Hepatocyte (in vitro differentiated cells): Measurements from ENCODE around the gene IFI6. TPM values are rescaled to one million over a fixed set of nuclear protein-coding genes. Genes with fewer than 3 reads are reported as not detected.

Experiments used
- DNase-seq: peaks from one replicate; pipeline ENCODE4 v3.0.0-alpha.2; 2016; ENCODE audit warnings: low spot score
- H2AFZ ChIP-seq: fragments of 200-600 bp; sonication (generic); 2 replicates; pipeline ENCODE4 v1.6.0; 2016; ENCODE audit warnings: antibody characterized with exemption, mild to moderate bottlenecking
- H3K27ac ChIP-seq: fragments of 200-600 bp; sonication (generic); 2 replicates; pipeline ENCODE4 v1.5.1; 2016; ENCODE audit warnings: mild to moderate bottlenecking
- H3K27me3 ChIP-seq: fragments of 200-600 bp; sonication (generic); 2 replicates; pipeline ENCODE4 v1.6.1; 2016
- H3K36me3 ChIP-seq: fragments of 200-600 bp; sonication (generic); replicated peaks from 2 replicates; pipeline ENCODE4 v1.5.1; 2016; ENCODE audit warnings: low read depth; ENCODE audit not compliant: insufficient read depth
- H3K4me1 ChIP-seq: fragments of 200-600 bp; sonication (generic); 2 replicates; pipeline ENCODE4 v1.5.1; 2016; ENCODE audit warnings: mild to moderate bottlenecking, moderate library complexity; ENCODE audit not compliant: insufficient read depth
- H3K4me2 ChIP-seq: fragments of 200-600 bp; sonication (generic); 2 replicates; pipeline ENCODE4 v1.6.0; 2016
- H3K4me3 ChIP-seq: fragments of 200-600 bp; sonication (generic); 2 replicates; pipeline ENCODE4 v1.5.1; 2016; ENCODE audit warnings: mild to moderate bottlenecking
- H3K79me2 ChIP-seq: fragments of 200-600 bp; sonication (generic); 2 replicates; pipeline ENCODE4 v1.6.0; 2017; ENCODE audit warnings: mild to moderate bottlenecking
- H3K9me2 ChIP-seq: fragments of 200-600 bp; sonication (generic); replicated peaks from 2 replicates; pipeline ENCODE4 v1.6.0; 2017; ENCODE audit warnings: mild to moderate bottlenecking; ENCODE audit not compliant: insufficient read depth
- H3K9me3 ChIP-seq: fragments of 200-600 bp; sonication (generic); 2 replicates; pipeline ENCODE4 v1.5.1; 2016; ENCODE audit warnings: low read depth, mild to moderate bottlenecking
- H4K20me1 ChIP-seq: fragments of 200-600 bp; sonication (generic); 2 replicates; pipeline ENCODE4 v1.6.0; 2016; ENCODE audit warnings: mild to moderate bottlenecking; ENCODE audit not compliant: insufficient read depth, poor library complexity, severe bottlenecking
- EZH2 ChIP-seq: fragments of 200-600 bp; sonication (generic); IDR thresholded peaks from 2 replicates; pipeline ENCODE4 v1.6.1; 2016; ENCODE audit warnings: antibody characterized with exemption, mild to moderate bottlenecking, borderline replicate concordance
- EZH2phosphoT487 ChIP-seq: fragments of 200-600 bp; sonication (generic); IDR thresholded peaks from one replicate; pipeline ENCODE4 v1.6.1; 2018; ENCODE audit warnings: antibody characterized with exemption, mild to moderate bottlenecking, low read depth, moderate library complexity; ENCODE audit not compliant: unreplicated experiment, severe bottlenecking
- WGBS: methylation state at CpG from one replicate; pipeline ENCODE4 v1.1.6; 2016; ENCODE audit warnings: low lambda C conversion rate; ENCODE audit errors: missing lambda C conversion rate; 5-methylcytosine and 5-hydroxymethylcytosine counted together
- polyA plus RNA-seq: library from polyadenylated mRNA; unstranded; fragments of >200 nt; fragmentation: Nextera tagmentation; extraction: Ambion mirVana; gene quantifications from 2 replicates; pipeline ENCODE4 v1.2.1, GENCODE V29; 2016
- total RNA-seq: library from RNA; depleted of rRNA; stranded (reverse); fragments of >200 nt; gene quantifications from 2 replicates; pipeline ENCODE4 v1.2.3, GENCODE V29; 2014
- TF ChIP-seq, protein P1 (sequence below): fragments of 200-600 bp; sonication (generic); IDR thresholded peaks from 2 replicates; pipeline ENCODE4 v1.5.1; 2016; ENCODE audit warnings: antibody characterized with exemption, mild to moderate bottlenecking; ENCODE audit not compliant: poor library complexity

IFI6 gene
- total RNA-seq (94.3 and 114 TPM in 2 replicates), polyA plus RNA-seq (194 and 230 TPM in 2 replicates)

DNA sequence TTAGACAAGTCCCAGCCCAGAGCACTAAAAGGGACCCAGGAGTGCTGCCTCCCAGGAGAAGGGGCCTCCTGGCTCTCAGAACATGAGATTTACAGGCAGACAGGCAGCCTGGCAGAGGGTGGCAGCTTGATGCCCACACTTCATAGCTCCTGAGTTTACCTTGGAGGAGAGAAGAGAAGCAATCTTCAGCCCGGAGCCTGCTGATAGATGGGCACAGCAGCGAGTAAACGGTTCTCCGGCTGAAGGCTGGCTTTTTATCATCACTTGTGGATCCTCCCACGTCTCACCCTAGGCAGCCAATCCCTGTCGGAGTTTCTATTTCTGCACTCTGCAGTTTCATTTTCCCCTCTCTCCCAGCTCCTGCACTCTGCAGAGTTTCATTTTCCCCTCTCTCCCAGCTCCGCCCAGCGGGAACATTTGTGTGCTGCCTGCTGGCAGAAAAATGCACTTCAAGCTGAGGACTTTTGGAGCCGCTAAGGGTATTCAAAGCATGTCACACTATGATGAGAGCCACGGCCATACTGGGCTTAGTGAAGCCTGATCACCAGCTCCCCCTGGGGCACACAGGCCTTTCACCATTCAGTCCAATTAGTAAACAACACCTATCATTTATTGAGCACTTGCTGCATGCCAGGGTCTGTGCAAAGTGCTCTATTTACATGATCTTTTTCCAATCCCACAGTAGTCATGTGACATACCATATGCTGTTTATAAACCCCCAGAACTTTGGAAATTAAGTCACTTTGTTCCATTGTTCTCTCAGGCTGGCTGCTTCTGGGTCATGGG, at the start of gene IFI6:
Gene IFI6, minus strand, starts transcription at position 229 of the 786 bp plus-strand sequence. CDS start 2,878 bp downstream, outside the sequence.
- H3K4me1 ChIP-seq, result peaks cover 13% of the 10 kb centered on the region
- H3K27me3 ChIP-seq, result no peaks in the 10 kb centered on the region
- peak; percentile 95 for DNase-seq
- TF ChIP-seq EZH2phosphoT487, result no peak
- H3K79me2 ChIP-seq, result no peaks in the 10 kb centered on the region
- 2% methylated on average over 10 of the region's 10 CpGs for WGBS
- no peaks in the 10 kb centered on the region for H3K9me3 ChIP-seq
- H3K36me3 ChIP-seq, result no peaks in the 10 kb centered on the region
- H2AFZ ChIP-seq, result peak within 1 kb of the TSS; percentile 61
- no peaks in the 10 kb centered on the region for H4K20me1 ChIP-seq
- H3K9me2 ChIP-seq, result no peaks in the 10 kb centered on the region
- peak within 1 kb of the TSS; percentile 89 for H3K27ac ChIP-seq
- H3K4me3 ChIP-seq, result peak within 1 kb of the TSS; percentile 8
- H3K4me2 ChIP-seq, result peak within 1 kb of the TSS; percentile 79

DNA sequence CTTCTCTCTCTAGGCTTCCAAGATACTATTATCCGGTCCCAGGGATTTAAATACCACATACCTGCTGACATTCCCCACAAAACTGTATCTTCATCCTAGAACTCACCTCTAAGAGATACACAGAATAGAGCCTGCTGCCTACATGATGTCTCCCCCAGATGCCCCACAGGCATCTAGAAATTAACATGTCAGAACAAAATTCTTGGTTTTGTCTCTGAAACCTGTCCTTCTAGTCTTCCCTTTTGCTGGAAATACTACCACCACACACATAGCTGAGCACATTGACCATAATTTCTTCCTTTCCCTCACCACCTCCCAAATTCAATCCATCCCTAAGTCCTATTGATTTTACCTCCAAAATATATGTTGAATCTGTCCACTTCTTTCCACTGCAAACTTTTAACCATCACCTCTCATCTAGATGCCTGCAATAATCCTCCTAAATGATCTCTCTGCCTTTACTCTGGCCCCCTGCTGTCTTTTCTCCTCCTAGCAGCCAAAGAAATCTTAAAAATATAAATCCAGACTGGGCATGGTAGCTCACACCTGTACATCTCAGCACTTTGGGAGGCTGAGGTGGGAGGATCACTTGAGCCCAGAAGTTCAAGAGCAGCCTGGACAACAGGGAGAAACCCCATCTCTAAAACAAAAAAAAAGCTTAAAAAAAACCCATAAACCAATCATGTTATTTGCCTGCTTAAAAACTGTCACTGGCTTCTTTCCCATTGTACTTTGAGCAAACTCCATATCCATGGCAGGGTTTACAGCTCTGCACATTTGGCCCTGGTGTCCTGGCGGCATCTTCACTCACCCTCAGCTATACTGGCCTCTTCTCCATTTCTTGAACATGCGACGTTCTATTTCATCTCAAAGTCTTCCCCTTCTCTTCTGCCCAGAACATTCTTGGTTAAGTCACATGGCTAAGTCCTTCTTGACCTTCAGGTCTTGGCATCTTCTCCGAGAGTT, 47.6 kb upstream of the IFI6 start:
- no peaks in the 10 kb centered on the region for H3K4me1 ChIP-seq
- H3K9me2 ChIP-seq, result no peaks in the 10 kb centered on the region
- WGBS, result 77% methylated on average over 5 of the region's 5 CpGs
- H3K9me3 ChIP-seq, result no peaks in the 10 kb centered on the region
- no peaks in the 10 kb centered on the region for H3K36me3 ChIP-seq
- H3K4me2 ChIP-seq, result no peak overlapping the region
- H2AFZ ChIP-seq, result no peak overlapping the region
- no peak overlapping the region for H3K27ac ChIP-seq
- no peaks in the 10 kb centered on the region for H4K20me1 ChIP-seq
- H3K27me3 ChIP-seq, result no peaks in the 10 kb centered on the region
- H3K4me3 ChIP-seq, result no peak overlapping the region
- no peaks in the 10 kb centered on the region for H3K79me2 ChIP-seq
- TF ChIP-seq, protein P1, sequence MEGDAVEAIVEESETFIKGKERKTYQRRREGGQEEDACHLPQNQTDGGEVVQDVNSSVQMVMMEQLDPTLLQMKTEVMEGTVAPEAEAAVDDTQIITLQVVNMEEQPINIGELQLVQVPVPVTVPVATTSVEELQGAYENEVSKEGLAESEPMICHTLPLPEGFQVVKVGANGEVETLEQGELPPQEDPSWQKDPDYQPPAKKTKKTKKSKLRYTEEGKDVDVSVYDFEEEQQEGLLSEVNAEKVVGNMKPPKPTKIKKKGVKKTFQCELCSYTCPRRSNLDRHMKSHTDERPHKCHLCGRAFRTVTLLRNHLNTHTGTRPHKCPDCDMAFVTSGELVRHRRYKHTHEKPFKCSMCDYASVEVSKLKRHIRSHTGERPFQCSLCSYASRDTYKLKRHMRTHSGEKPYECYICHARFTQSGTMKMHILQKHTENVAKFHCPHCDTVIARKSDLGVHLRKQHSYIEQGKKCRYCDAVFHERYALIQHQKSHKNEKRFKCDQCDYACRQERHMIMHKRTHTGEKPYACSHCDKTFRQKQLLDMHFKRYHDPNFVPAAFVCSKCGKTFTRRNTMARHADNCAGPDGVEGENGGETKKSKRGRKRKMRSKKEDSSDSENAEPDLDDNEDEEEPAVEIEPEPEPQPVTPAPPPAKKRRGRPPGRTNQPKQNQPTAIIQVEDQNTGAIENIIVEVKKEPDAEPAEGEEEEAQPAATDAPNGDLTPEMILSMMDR, result peak; percentile 20
- no peak for TF ChIP-seq EZH2phosphoT487
- no peak for TF ChIP-seq EZH2
- no peak for DNase-seq

DNA sequence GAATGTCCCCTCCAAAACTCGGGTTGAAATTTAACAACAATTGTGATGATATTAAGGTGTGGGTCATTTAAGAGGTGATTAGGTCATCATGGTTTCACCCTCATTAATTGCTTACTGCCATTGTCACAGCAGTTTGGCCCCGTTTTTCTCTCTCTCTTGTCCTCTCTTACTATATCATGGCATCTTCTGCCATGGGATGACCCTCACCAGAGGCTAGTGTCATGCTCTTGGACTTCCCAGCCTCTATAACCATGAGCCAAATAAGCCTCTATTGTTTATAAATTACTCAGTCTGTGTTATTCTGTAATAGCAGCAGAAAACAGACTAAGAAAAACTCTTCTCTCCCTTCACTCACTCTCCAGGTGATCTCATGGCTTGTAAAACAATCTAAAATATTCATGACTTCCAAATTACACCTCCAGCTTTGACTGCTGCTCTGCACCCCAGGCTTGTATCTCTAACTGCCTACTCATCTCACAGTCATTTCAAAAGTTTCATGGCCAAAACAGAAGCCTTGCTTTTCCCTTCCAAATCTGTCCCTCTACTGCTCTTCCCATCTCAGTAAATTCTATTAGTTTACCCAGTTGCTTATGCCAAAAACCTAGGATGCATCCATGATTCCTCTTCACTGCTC, 44.4 kb upstream of the IFI6 start:
- Histone ChIP-seq H3K27ac (no peak overlapping the region), H3K4me1 (peaks cover 11% of the 10 kb centered on the region), H3K79me2 (no peaks in the 10 kb centered on the region), H4K20me1 (no peaks in the 10 kb centered on the region), H3K9me3 (no peaks in the 10 kb centered on the region), H3K36me3 (no peaks in the 10 kb centered on the region), H3K9me2 (no peaks in the 10 kb centered on the region), H2AFZ (no peak overlapping the region), H3K4me2 (no peak overlapping the region), H3K27me3 (no peaks in the 10 kb centered on the region), H3K4me3 (no peak overlapping the region)
- TF ChIP-seq EZH2 (no peak), EZH2phosphoT487 (no peak)
- TF ChIP-seq, protein P1, result no peak
- DNase-seq, result no peak
- 86% methylated on average over 2 of the region's 2 CpGs for WGBS
